Stimulated activated CD4-positive, alpha-beta T cell treated with anti-CD3 and anti-CD28 coated beads, Interleukin-1b, Interleukin-23, amount 100 ng/mL, for 48 hours (primary cell): ENCODE measurements around the gene DARS1.

ENCODE experiments used
- DNase-seq: peaks from one replicate; pipeline ENCODE4 v3.0.0-alpha.2; 2020

The DARS1 gene

GRCh38 chr2:136015699-136016098, 30.3 kb upstream of the DARS1 start:
- DNase-seq = no peak

- no peak for DNase-seq
Measured at GRCh38 chr2:136014411-136014810, 29.0 kb upstream of the DARS1 start.

- no peak for DNase-seq
Measured at GRCh38 chr2:136013955-136014354, 28.5 kb upstream of the DARS1 start.

GRCh38 chr2:136013136-136013685, 27.8 kb upstream of the DARS1 start:
- no peak for DNase-seq

GRCh38 chr2:136012315-136012714, 26.9 kb upstream of the DARS1 start:
- DNase-seq = no peak

GRCh38 chr2:136010126-136010525, 24.7 kb upstream of the DARS1 start:
- no peak for DNase-seq

GRCh38 chr2:136008205-136008865, 22.9 kb upstream of the DARS1 start:
- peak; percentile 68 for DNase-seq

GRCh38 chr2:136006658-136007057, 21.2 kb upstream of the DARS1 start:
- DNase-seq = no peak

- DNase-seq = peak; percentile 25
Measured at GRCh38 chr2:136005462-136006196, 20.2 kb upstream of the DARS1 start.

- no peak for DNase-seq
Measured at GRCh38 chr2:136004965-136005364, 19.5 kb upstream of the DARS1 start.

GRCh38 chr2:136001131-136001530, 15.7 kb upstream of the DARS1 start:
- no peak for DNase-seq

GRCh38 chr2:136000502-136000901, 15.1 kb upstream of the DARS1 start:
- DNase-seq = no peak

- no peak for DNase-seq
Measured at GRCh38 chr2:135999899-136000298, 14.5 kb upstream of the DARS1 start.

- DNase-seq = no peak
Measured at GRCh38 chr2:135998879-135999278, 13.5 kb upstream of the DARS1 start.

GRCh38 chr2:135997380-135997779, 12.0 kb upstream of the DARS1 start:
- DNase-seq = no peak

- DNase-seq = no peak
Measured at GRCh38 chr2:135996304-135996703, 10.9 kb upstream of the DARS1 start.

GRCh38 chr2:135994281-135994680, 8.9 kb upstream of the DARS1 start:
- DNase-seq = no peak

GRCh38 chr2:135993421-135993820, 8.0 kb upstream of the DARS1 start:
- no peak for DNase-seq

GRCh38 chr2:135991861-135992260, 6.4 kb upstream of the DARS1 start:
- no peak for DNase-seq

GRCh38 chr2:135987441-135987840, 2.0 kb upstream of the DARS1 start:
- no peak for DNase-seq

GRCh38 chr2:135986507-135986906, 1.1 kb upstream of the DARS1 start:
- DNase-seq = no peak

- peak; percentile 86 for DNase-seq
Measured at GRCh38 chr2:135985826-135986393, 484 bp upstream of the DARS1 start.

- no peak for DNase-seq
Measured at GRCh38 chr2:135984199-135985017, 1.0 kb downstream of the DARS1 start.
